ENCODE results near the gene AKAP1.

- TF ChIP-seq ZNF384 (IDR thresholded peaks at IDR 0.05), result no peak
- TF ChIP-seq FOXA1 (IDR thresholded peaks at IDR 0.05), result no peak
- TF ChIP-seq SP1 (IDR thresholded peaks at IDR 0.05), result no peak
- TF ChIP-seq CTBP1 (IDR thresholded peaks at IDR 0.05; ENCODE audit: borderline replicate concordance), result no peak
- TF ChIP-seq BHLHE40 (IDR thresholded peaks at IDR 0.05; ENCODE audit: borderline replicate concordance), result no peak
- no peak for TF ChIP-seq FOXM1 (IDR thresholded peaks at IDR 0.05; ENCODE audit: borderline replicate concordance)
- no peak for TF ChIP-seq TARDBP (IDR thresholded peaks at IDR 0.05)
- TF ChIP-seq HDGF (IDR thresholded peaks at IDR 0.05; ENCODE audit: borderline replicate concordance), result no peak
- TF ChIP-seq SUZ12 (IDR thresholded peaks at IDR 0.05), result no peak
- TF ChIP-seq ARNT (IDR thresholded peaks at IDR 0.05), result no peak
- no peak for TF ChIP-seq FOXK2 (IDR thresholded peaks at IDR 0.05)
- no peak for TF ChIP-seq ELF4 (IDR thresholded peaks at IDR 0.05)
These were observed 28.6 kb downstream of the AKAP1 start for GRCh38 chr17:57113656-57114055.

All from HEK293T (cell line).